HG02870 (cell line): ENCODE data around the gene OLIG3.

Source experiments
- ATAC-seq: cut with Tn5 transposase; IDR thresholded peaks from one replicate; pipeline ENCODE4 v1.9.1; 2021; ENCODE audit warnings: mild to moderate bottlenecking, moderate library complexity; ENCODE audit not compliant: unreplicated experiment

Gene OLIG3

DNA sequence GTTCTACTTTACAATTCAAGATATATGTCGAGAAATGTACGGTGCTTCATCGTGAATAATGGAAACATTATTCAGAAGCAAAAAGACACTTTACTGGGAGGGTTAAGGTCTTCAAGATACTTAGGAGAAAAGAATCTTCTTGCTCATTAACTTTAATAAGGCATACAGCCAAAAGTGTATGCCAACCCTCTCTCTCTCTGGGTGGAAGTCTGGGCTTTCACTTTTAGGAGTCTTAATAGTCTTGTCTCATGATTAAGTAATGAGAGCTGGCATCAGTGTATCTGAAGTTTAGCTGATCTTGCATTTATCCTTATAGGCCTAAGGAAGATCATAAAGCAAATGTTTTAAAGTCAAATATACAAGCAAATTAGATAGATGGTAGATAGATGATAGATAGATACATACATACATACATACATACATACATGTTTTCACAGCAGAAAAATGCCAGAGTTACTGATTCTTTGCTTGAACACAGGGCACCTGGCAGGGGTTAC is 21.5 kb downstream of the OLIG3 start:
- no peak for ATAC-seq

DNA sequence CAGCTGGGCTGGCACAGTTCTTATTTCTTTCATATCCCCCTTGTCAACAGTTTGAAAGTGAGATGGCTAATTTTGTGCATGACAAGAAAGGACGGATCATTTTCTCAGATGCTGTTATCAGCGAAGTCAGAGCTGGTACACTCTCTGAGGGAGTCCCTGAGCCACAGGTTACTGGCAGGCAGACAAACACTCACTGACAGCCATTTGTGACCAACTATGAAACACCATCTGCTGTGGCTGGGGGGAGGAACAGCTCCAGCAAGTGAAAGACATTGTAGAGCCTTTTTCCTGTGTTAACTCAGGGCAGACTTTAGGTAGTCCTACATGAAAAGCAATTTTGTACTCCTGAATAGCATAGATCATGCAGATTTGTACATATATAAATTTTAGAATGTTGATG is 22.2 kb downstream of the OLIG3 start:
- ATAC-seq = no peak

DNA sequence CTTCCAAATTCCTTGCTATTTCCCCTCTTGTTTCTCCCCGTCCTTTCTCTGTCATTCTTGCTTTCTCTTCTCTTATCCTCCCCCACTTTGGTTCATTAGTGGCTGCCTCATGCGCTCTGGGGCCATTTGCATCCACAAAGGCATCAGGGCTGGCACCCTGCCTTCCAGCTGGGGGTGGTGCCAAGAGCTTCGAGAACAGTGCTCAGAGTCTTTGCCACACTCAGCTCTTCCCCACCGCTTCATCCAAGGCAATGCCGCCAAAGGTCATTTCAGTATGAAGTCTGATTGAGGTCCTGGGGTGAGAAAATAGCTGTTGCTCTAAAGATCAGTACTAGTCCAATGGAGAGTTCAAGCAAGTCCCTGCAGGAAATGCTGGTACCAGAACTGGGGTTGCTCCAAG is 22.7 kb downstream of the OLIG3 start:
- ATAC-seq = no peak

DNA sequence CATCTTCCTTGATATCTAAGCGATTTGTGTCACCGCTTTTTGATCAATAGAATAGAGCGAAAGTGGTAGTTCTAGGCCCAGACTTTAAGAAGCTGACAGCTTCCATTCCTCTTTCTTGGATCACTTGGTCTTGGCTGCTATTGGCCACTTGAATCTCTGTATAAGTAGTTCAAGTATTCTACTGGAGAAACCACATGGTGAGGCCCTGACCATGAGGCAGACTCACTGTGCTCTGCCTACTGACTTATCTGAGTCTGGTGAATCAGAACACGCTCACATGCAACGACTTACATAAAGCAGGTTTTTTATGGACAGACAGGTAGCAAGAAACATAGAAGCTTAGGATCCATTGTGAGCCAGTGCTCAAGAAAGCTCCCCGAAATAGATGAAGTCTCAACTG is 27.0 kb downstream of the OLIG3 start:
- ATAC-seq = no peak

DNA sequence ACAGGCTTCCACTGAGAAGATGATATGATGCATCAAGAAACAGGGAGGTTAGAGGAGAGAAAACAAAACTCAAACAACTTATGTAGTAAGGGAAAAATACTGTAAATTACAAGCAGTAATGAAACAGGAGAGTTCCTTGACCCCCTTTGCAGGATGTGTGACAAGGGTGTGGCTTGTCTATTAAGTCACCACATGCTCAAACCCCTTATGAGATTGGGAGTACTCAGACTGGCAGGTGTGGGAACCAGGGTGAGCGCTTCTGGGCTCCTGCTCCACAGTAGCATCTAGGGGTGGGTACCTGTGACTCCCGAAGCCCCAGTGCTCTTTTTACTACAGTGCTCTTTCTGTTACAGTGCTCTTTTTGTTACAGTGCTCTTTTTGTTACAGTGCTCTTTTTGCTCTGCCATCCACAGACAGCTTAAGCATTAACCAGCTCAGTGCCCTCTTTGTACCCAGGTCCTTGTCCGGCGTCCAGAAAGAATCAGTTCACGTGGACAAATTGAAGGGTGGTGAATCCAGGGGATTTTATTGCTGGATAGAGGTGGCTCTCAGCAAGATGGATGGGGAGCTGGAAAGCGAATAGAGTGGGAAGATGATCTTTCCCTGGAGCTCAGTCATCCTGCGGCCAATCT is 28.7 kb downstream of the OLIG3 start:
- no peak for ATAC-seq

DNA sequence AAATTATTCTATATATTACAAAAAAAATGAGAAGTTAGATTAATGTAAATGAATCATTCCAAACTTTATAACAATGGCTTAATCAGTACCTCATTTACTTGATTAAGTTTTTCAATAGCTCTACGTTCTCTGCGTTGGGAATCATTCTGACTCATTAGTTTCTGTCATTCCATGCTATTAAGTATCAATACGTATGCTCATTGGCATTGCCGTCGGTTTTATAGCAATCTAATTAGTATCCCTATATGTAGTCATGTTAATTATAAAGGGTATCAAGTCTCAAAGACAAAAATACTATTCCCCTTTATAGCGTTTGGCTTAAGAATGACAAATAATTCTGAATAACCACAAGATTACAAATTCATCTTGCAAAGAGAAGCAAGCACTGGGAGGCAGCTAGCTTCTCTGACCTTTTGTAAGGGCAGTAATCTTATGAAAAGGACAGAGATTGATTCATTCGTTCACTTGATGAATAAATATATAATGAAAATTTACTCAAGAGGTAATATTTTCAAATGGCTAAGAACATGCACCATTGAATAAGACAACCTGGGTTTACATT is 41.8 kb downstream of the OLIG3 start:
- no peak for ATAC-seq

DNA sequence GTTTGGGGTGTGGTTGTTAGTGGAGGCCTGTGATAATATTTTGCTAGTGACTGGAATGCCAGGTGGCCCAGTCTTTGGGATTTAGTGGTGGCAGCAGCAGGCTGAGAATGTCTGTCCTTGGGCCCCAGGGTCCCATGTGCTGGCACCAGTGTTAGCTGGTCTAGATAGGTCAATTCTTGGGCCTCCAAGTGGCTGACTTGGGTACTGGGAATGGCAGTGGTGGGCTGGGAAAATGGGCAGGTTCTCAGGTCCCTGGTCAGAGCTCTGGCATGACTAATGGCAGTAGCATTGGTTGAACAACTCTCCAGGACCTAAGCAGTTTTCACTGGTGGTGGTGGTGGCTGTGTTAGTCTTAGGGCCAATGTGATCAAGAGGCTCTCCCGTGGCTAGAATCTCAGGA is 50.3 kb downstream of the OLIG3 start:
- ATAC-seq = no peak
